Activated CD8-positive, alpha-beta memory T cell treated with anti-CD3 and anti-CD28 coated beads, Interleukin-2, amount 10 ng/mL, durations not matched to agents 7 days and 5 days (primary cell): ENCODE results near the gene S1PR3. TPM values are rescaled to one million over a fixed set of nuclear protein-coding genes. Genes with fewer than 3 reads are reported as not detected.

Source experiments
- ATAC-seq: fragments of 150-1000 bp; cut with Tn5 transposase; one replicate; pipeline ENCODE4 v1.10.0; 2021; ENCODE audit warnings: moderate library complexity
- CTCF ChIA-PET: fragments of 350-600 bp; sonication (Branson Sonifier 250); formaldehyde crosslinking; loops from one replicate; lab custom pipeline; 2021; ENCODE audit warnings: antibody characterized with exemption; lab: Charles Lee
- DNase-seq: peaks from one replicate; pipeline ENCODE4 v3.0.0-alpha.2; 2020
- H3K27ac Mint-ChIP-seq: one replicate; pipeline ENCODE4 v1.8.0; 2021; ENCODE audit warnings: mild to moderate bottlenecking, mixed read lengths
- H3K27me3 Mint-ChIP-seq: one replicate; pipeline ENCODE4 v1.8.0; 2021; ENCODE audit warnings: mixed read lengths
- H3K36me3 Mint-ChIP-seq: one replicate; pipeline ENCODE4 v1.8.0; 2021; ENCODE audit warnings: mild to moderate bottlenecking, mixed read lengths
- H3K4me1 Mint-ChIP-seq: one replicate; pipeline ENCODE4 v1.8.0; 2021; ENCODE audit warnings: mixed read lengths
- H3K4me3 Mint-ChIP-seq: one replicate; pipeline ENCODE4 v1.8.0; 2021; ENCODE audit warnings: mild to moderate bottlenecking, moderate library complexity, mixed read lengths
- H3K9me3 Mint-ChIP-seq: one replicate; pipeline ENCODE4 v1.8.0; 2022; ENCODE audit warnings: low read depth, mixed read lengths
- total RNA-seq, 2 experiments: library from RNA; stranded (reverse); gene quantifications; one replicate each; pipeline ENCODE4 v1.2.3, GENCODE V29; 2021

Gene S1PR3
- total RNA-seq, 2 experiments from 2014 or later: 0.05 to 0.06 TPM

DNA sequence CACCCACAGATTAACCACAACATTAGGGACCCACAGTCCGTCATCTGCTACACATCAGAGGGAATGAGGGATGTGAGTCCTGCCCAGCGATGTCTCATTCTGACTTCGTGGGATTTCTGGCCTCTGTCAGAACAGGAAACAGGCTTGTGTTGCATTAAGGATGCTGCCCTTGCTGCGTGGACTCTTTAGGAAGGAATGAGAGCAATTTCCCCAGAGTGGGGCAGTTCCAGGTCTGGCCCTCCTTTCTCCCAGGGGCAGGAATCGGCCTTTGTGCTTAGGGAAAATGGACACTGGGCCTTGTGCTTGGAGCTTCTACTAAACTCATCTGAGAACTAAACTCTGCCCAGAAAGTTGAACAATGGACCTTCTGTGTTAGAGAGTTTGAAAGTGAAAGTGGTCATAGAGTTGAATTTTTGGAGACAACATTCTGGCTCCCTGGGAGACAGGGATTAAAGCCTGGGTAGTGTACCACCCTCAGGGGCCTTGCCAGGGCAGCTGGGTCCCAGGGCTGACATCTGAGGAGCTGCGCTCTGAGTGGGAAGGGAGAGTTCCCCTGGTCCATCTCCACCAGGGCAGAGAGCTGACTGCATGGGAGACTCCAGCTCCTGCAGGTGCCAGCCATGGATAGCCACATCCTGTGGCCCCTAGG, 37.8 kb upstream of the S1PR3 start:
- ATAC-seq: no peak
- Mint-ChIP-seq H3K4me3 (no peak overlapping the region), H3K27ac (no peak overlapping the region), H3K27me3 (peaks cover 17% of the 10 kb centered on the region), H3K4me1 (peaks cover 6% of the 10 kb centered on the region), H3K9me3 (no peaks in the 10 kb centered on the region), H3K36me3 (no peaks in the 10 kb centered on the region)
- CTCF ChIA-PET: no interaction called here
- peak; percentile 12 for DNase-seq

GRCh38 chr9:88954066-88954465, 37.2 kb upstream of the S1PR3 start:
- ATAC-seq (no peak), DNase-seq (no peak)
- CTCF ChIA-PET: no interaction called here
- Mint-ChIP-seq H3K4me1 (peaks cover 6% of the 10 kb centered on the region), H3K27ac (no peak overlapping the region), H3K9me3 (no peaks in the 10 kb centered on the region), H3K36me3 (no peaks in the 10 kb centered on the region), H3K27me3 (peaks cover 17% of the 10 kb centered on the region), H3K4me3 (no peak overlapping the region)

GRCh38 chr9:88957526-88957925, 33.7 kb upstream of the S1PR3 start:
- DNase-seq (no peak), ATAC-seq (no peak)
- no peaks in the 10 kb centered on the region for H3K9me3 Mint-ChIP-seq
- H3K4me1 Mint-ChIP-seq: no peaks in the 10 kb centered on the region
- H3K27me3 Mint-ChIP-seq: peaks cover 27% of the 10 kb centered on the region
- no peaks in the 10 kb centered on the region for H3K36me3 Mint-ChIP-seq
- H3K4me3 Mint-ChIP-seq: no peak overlapping the region
- CTCF ChIA-PET: no interaction called here
- H3K27ac Mint-ChIP-seq: no peak overlapping the region

GRCh38 chr9:88959727-88960469, 31.4 kb upstream of the S1PR3 start:
- Mint-ChIP-seq H3K4me3 (no peak overlapping the region), H3K4me1 (no peaks in the 10 kb centered on the region), H3K36me3 (no peaks in the 10 kb centered on the region), H3K27me3 (peaks cover 27% of the 10 kb centered on the region), H3K27ac (no peak overlapping the region), H3K9me3 (no peaks in the 10 kb centered on the region)
- CTCF ChIA-PET: no interaction called here
- no peak for DNase-seq
- ATAC-seq: no peak

GRCh38 chr9:88960632-88961031, 30.6 kb upstream of the S1PR3 start:
- CTCF ChIA-PET: no interaction called here
- DNase-seq: no peak
- Mint-ChIP-seq H3K4me1 (no peaks in the 10 kb centered on the region), H3K36me3 (no peaks in the 10 kb centered on the region), H3K27me3 (peaks cover 24% of the 10 kb centered on the region), H3K9me3 (no peaks in the 10 kb centered on the region), H3K27ac (no peak overlapping the region), H3K4me3 (no peak overlapping the region)
- ATAC-seq: no peak

DNA sequence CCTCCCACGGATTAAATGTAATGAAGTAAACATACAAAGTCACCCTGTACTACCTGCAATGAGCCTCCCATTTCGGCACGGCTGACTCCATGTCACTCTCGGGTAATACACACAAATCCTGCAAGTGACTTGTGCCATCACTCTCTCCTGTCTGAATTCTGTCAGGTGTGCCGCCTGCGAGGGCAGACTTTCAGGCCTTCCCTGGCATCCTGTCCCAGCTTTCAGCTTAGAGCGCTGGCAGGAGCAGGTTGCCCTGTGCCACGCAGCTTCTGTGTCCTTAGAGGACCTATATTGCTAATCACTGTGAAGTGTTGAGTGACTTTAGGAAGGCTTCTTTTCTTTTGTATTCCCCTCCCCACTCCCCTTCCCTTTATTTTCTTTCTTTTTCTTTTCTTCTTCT, 25.8 kb upstream of the S1PR3 start:
- ATAC-seq (no peak), DNase-seq (peak; percentile 35)
- no peak overlapping the region for H3K4me3 Mint-ChIP-seq
- no peaks in the 10 kb centered on the region for H3K4me1 Mint-ChIP-seq
- no peaks in the 10 kb centered on the region for H3K9me3 Mint-ChIP-seq
- CTCF ChIA-PET: no interaction called here
- no peaks in the 10 kb centered on the region for H3K36me3 Mint-ChIP-seq
- no peak overlapping the region for H3K27ac Mint-ChIP-seq
- H3K27me3 Mint-ChIP-seq: peaks cover 19% of the 10 kb centered on the region

- DNase-seq (peak; percentile 26), ATAC-seq (no peak)
- Mint-ChIP-seq H3K4me1 (no peaks in the 10 kb centered on the region), H3K36me3 (no peaks in the 10 kb centered on the region), H3K27ac (no peak overlapping the region), H3K4me3 (no peak overlapping the region), H3K9me3 (no peaks in the 10 kb centered on the region), H3K27me3 (peaks cover 10% of the 10 kb centered on the region)
- CTCF ChIA-PET: no interaction called here
Measured at GRCh38 chr9:88966894-88967676, 24.2 kb upstream of the S1PR3 start.

DNA sequence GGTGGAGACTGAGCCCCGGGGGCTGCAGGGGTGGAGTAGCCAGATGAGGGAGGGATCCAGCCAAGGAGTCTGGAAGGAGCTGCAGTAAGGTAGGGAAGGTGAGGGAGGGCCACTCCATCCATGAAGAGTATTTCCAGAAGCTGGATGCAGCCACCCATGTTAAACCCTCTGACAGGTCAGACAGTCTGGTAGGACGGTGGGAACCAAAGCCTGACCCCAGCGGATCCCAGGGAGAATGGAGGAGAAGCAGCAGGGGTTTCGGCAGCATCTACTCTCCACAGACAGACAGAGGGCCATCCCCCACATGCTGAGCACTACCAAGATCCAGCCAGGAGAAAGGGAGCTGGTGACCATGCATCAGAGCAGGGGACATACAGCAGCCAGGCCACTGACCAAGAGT, 22.5 kb upstream of the S1PR3 start:
- no peaks in the 10 kb centered on the region for H3K36me3 Mint-ChIP-seq
- CTCF ChIA-PET: no interaction called here
- H3K27me3 Mint-ChIP-seq: no peaks in the 10 kb centered on the region
- H3K4me3 Mint-ChIP-seq: no peak overlapping the region
- ATAC-seq: no peak
- DNase-seq: peak; percentile 28
- no peaks in the 10 kb centered on the region for H3K4me1 Mint-ChIP-seq
- H3K27ac Mint-ChIP-seq: no peak overlapping the region
- H3K9me3 Mint-ChIP-seq: no peaks in the 10 kb centered on the region

- ATAC-seq (no peak), DNase-seq (peak; percentile 29)
- Mint-ChIP-seq H3K27me3 (no peaks in the 10 kb centered on the region), H3K4me3 (no peak overlapping the region), H3K27ac (no peak overlapping the region), H3K36me3 (no peaks in the 10 kb centered on the region), H3K4me1 (no peaks in the 10 kb centered on the region), H3K9me3 (no peaks in the 10 kb centered on the region)
- CTCF ChIA-PET: no interaction called here
Measured at GRCh38 chr9:88969646-88970373, 21.5 kb upstream of the S1PR3 start.

GRCh38 chr9:88971131-88971960, 19.9 kb upstream of the S1PR3 start:
- ATAC-seq: no peak
- Mint-ChIP-seq H3K9me3 (no peaks in the 10 kb centered on the region), H3K27ac (no peak overlapping the region), H3K4me3 (no peak overlapping the region), H3K27me3 (no peaks in the 10 kb centered on the region), H3K4me1 (no peaks in the 10 kb centered on the region), H3K36me3 (no peaks in the 10 kb centered on the region)
- peak; percentile 33 for DNase-seq
- CTCF ChIA-PET: no interaction called here

DNA sequence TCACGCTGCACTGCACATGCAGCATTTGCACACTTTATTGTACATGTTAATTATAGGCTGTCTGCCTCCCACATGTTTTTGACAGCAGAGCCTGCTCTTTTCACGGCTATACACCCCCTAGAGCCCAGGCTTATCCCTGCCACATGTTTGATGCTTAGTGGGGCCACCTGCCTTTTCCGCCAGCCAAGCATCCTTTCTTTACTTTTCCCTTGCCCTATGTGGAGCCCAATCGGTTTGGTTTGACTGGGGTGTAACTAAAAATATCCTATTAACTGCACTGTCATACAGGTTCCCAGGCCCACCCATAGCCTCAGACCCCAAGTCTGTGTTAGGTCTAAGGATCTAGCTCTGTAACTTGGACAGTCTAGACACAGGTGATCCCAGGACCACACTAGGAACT, 18.9 kb upstream of the S1PR3 start:
- ATAC-seq: peak; percentile 12
- no peak overlapping the region for H3K27ac Mint-ChIP-seq
- no peaks in the 10 kb centered on the region for H3K9me3 Mint-ChIP-seq

GRCh38 chr9:88973281-88974045, 17.8 kb upstream of the S1PR3 start:
- ATAC-seq (peak; percentile 39), DNase-seq (peak; percentile 31)
- no peaks in the 10 kb centered on the region for H3K9me3 Mint-ChIP-seq
- CTCF ChIA-PET: no interaction called here
- H3K4me3 Mint-ChIP-seq: no peak overlapping the region
- no peak overlapping the region for H3K27ac Mint-ChIP-seq
- H3K4me1 Mint-ChIP-seq: no peaks in the 10 kb centered on the region
- H3K27me3 Mint-ChIP-seq: peaks cover 2% of the 10 kb centered on the region
- no peaks in the 10 kb centered on the region for H3K36me3 Mint-ChIP-seq

More for the DNA sequence above, 18.9 kb upstream of the S1PR3 start:
- Mint-ChIP-seq H3K36me3 (no peaks in the 10 kb centered on the region), H3K27me3 (no peaks in the 10 kb centered on the region), H3K4me3 (no peak overlapping the region), H3K4me1 (no peaks in the 10 kb centered on the region)
- CTCF ChIA-PET: no interaction called here
- peak; percentile 23 for DNase-seq
